HepG2 (cell line): Measurements from ENCODE around the gene ECSIT. TPM values are rescaled to one million over a fixed set of nuclear protein-coding genes. Genes with fewer than 3 reads are reported as not detected.

ENCODE experiments used
- AGO1 ChIP-seq: fragments of 200-400 bp; formaldehyde crosslinking; IDR thresholded peaks from 2 replicates; pipeline ENCODE4 v1.6.1; 2017; ENCODE audit warnings: mild to moderate bottlenecking, low read depth, low read length, moderate library complexity; ENCODE audit not compliant: poor library complexity, severe bottlenecking
- ATF7-NPFF ChIP-seq: sonication (generic); formaldehyde crosslinking; IDR thresholded peaks from 2 replicates; pipeline ENCODE4 v1.8.1; 2023; ENCODE audit warnings: mild to moderate bottlenecking, low read depth, missing genetic modification reagents, moderate library complexity
- CCAR2 ChIP-seq: fragments of 200-400 bp; formaldehyde crosslinking; optimal IDR thresholded peaks from 2 replicates; pipeline ENCODE3; 2018; ENCODE audit warnings: low read depth, mild to moderate bottlenecking, low read length, moderate library complexity
- HOXA5 ChIP-seq: sonication (generic); formaldehyde crosslinking; IDR thresholded peaks from 2 replicates; pipeline ENCODE4 v1.4.0; 2020; ENCODE audit warnings: missing genetic modification reagents
- POLR2AphosphoS2 ChIP-seq: IDR thresholded peaks from 2 replicates; pipeline ENCODE4 v1.6.1; 2011; ENCODE audit warnings: low read depth, low read length, improper control_type of control experiment
- POLR2G ChIP-seq: fragments of 200-400 bp; formaldehyde crosslinking; IDR thresholded peaks from 2 replicates; pipeline ENCODE4 v1.6.1; 2018; ENCODE audit warnings: mild to moderate bottlenecking, low read depth, low read length, moderate library complexity
- SRF ChIP-seq: IDR thresholded peaks from 2 replicates; pipeline ENCODE4 v1.6.1; 2011; ENCODE audit warnings: mild to moderate bottlenecking, low read depth, low read length, moderate library complexity
- ZFP41 ChIP-seq: sonication (generic); formaldehyde crosslinking; IDR thresholded peaks from 2 replicates; pipeline ENCODE4 v1.4.0; 2020; ENCODE audit warnings: mild to moderate bottlenecking, missing genetic modification reagents, borderline replicate concordance
- ZFX ChIP-seq: sonication (generic); formaldehyde crosslinking; IDR thresholded peaks from 2 replicates; pipeline ENCODE4 v1.4.0; 2020; ENCODE audit warnings: mild to moderate bottlenecking, low read depth, missing genetic modification reagents, moderate library complexity
- ZKSCAN8 ChIP-seq: IDR thresholded peaks from 2 replicates; pipeline ENCODE4 v1.6.1; 2016; ENCODE audit warnings: borderline replicate concordance, missing genetic modification reagents, missing compliant biosample characterization
- ZNF543 ChIP-seq: sonication (generic); formaldehyde crosslinking; IDR thresholded peaks from 2 replicates; pipeline ENCODE4 v1.4.0; 2020; ENCODE audit warnings: mild to moderate bottlenecking, missing genetic modification reagents
- polyA plus RNA-seq, 8 experiments: library from polyadenylated mRNA; depleted of rRNA in 3 of 8; stranded (reverse) in 7 of 8; unstranded in 1 of 8; fragments of >200 nt; fragmentation: Illumina TruSeq in 4 of 8; extraction: Trizol in 4 of 8; gene quantifications; 2 replicates each; pipeline versions ENCODE4 v1.2.1 to v1.2.3, GENCODE V29; 2011 to 2016; ENCODE audit warnings: low read depth in 4 of 8, missing spikeins in 1 of 8, mixed read lengths in 1 of 8; ENCODE audit not compliant: insufficient read depth in 1 of 8
- total RNA-seq, 5 experiments: library from RNA; depleted of rRNA; stranded (reverse); fragments of >200 nt; fragmentation: Illumina TruSeq; extraction: Trizol; gene quantifications; 2 replicates each; pipeline ENCODE4 v1.2.3, GENCODE V29; 2016; ENCODE audit warnings: low read depth in 1 of 5
- TF ChIP-seq, protein P1 (sequence below): IDR thresholded peaks from 2 replicates; pipeline ENCODE4 v1.6.1; 2016; ENCODE audit warnings: missing biosample characterization, missing genetic modification reagents, low read depth
- TF ChIP-seq, protein P2 (sequence below): sonication (generic); formaldehyde crosslinking; IDR thresholded peaks from 2 replicates; pipeline ENCODE4 v1.4.0; 2020; ENCODE audit warnings: mild to moderate bottlenecking, missing genetic modification reagents
- TF ChIP-seq, protein P3 (sequence below): sonication (generic); formaldehyde crosslinking; IDR thresholded peaks from 2 replicates; pipeline ENCODE4 v1.5.1; 2020; ENCODE audit warnings: missing genetic modification reagents, mild to moderate bottlenecking, borderline replicate concordance
- TF ChIP-seq, protein P4 (sequence below): sonication (generic); formaldehyde crosslinking; IDR thresholded peaks from 2 replicates; pipeline ENCODE4 v1.5.1; 2020; ENCODE audit warnings: mild to moderate bottlenecking, missing genetic modification reagents, moderate library complexity

ECSIT gene
- total and polyA plus RNA-seq, 2 of the 13 experiments (the other 11 are each of a cell fraction or from before 2014, with no cell fraction given), result 36.4 to 62.3 TPM

DNA sequence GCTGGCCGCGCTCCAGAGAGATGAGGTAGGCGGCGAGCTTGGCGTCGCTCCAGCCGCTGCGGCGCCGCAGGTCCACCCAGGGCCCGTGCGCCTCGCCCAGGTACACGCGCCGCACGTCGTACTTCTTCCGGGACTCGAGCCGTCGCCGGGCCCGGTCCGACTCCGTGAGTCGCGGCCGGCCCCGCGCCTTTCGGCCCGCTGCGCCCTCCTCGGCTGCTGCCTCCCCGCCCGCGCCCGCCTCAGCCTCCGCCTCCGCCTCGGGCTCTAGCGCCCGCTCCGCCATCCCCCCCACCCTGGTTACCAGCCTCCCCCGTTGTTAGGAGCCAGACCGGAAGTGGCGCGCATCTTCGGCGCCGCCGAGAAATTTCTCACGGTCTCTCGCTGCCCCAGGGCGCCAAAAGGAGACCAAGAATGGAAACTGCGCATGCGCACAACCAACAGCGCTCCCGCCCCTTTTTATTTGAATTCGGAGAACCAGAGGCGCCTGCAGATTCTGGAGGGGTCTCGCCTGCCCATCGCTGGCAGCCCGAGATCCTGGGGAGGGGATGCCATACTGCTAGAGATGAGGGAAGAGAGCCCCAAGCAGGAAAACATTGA is 23.3 kb downstream of the ECSIT start, which contains the start of gene ZNF653 (continued):
- TF ChIP-seq, protein P1, sequence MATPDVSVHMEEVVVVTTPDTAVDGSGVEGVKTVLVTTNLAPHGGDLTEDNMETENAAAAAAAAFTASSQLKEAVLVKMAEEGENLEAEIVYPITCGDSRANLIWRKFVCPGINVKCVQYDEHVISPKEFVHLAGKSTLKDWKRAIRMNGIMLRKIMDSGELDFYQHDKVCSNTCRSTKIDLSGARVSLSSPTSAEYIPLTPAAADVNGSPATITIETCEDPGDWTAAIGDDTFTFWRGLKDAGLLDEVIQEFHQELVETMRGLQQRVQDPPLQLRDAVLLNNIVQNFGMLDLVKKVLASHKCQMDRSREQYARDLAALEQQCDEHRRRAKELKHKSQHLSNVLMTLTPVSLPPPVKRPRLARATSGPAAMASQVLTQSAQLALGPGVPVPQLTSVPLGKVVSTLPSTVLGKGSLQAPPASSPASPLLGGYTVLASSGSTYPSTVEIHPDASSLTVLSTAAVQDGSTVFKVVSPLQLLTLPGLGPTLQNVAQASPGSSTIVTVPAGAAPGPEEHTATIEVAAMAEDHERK (CRISPR knock-in tag), result 0 out of 2 replicates have a peak, but pooled peaks have one; percentile 20
- TF ChIP-seq, protein P2, sequence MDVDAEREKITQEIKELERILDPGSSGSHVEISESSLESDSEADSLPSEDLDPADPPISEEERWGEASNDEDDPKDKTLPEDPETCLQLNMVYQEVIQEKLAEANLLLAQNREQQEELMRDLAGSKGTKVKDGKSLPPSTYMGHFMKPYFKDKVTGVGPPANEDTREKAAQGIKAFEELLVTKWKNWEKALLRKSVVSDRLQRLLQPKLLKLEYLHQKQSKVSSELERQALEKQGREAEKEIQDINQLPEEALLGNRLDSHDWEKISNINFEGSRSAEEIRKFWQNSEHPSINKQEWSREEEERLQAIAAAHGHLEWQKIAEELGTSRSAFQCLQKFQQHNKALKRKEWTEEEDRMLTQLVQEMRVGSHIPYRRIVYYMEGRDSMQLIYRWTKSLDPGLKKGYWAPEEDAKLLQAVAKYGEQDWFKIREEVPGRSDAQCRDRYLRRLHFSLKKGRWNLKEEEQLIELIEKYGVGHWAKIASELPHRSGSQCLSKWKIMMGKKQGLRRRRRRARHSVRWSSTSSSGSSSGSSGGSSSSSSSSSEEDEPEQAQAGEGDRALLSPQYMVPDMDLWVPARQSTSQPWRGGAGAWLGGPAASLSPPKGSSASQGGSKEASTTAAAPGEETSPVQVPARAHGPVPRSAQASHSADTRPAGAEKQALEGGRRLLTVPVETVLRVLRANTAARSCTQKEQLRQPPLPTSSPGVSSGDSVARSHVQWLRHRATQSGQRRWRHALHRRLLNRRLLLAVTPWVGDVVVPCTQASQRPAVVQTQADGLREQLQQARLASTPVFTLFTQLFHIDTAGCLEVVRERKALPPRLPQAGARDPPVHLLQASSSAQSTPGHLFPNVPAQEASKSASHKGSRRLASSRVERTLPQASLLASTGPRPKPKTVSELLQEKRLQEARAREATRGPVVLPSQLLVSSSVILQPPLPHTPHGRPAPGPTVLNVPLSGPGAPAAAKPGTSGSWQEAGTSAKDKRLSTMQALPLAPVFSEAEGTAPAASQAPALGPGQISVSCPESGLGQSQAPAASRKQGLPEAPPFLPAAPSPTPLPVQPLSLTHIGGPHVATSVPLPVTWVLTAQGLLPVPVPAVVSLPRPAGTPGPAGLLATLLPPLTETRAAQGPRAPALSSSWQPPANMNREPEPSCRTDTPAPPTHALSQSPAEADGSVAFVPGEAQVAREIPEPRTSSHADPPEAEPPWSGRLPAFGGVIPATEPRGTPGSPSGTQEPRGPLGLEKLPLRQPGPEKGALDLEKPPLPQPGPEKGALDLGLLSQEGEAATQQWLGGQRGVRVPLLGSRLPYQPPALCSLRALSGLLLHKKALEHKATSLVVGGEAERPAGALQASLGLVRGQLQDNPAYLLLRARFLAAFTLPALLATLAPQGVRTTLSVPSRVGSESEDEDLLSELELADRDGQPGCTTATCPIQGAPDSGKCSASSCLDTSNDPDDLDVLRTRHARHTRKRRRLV (CRISPR knock-in tag), result no peak
- TF ChIP-seq, protein P3, sequence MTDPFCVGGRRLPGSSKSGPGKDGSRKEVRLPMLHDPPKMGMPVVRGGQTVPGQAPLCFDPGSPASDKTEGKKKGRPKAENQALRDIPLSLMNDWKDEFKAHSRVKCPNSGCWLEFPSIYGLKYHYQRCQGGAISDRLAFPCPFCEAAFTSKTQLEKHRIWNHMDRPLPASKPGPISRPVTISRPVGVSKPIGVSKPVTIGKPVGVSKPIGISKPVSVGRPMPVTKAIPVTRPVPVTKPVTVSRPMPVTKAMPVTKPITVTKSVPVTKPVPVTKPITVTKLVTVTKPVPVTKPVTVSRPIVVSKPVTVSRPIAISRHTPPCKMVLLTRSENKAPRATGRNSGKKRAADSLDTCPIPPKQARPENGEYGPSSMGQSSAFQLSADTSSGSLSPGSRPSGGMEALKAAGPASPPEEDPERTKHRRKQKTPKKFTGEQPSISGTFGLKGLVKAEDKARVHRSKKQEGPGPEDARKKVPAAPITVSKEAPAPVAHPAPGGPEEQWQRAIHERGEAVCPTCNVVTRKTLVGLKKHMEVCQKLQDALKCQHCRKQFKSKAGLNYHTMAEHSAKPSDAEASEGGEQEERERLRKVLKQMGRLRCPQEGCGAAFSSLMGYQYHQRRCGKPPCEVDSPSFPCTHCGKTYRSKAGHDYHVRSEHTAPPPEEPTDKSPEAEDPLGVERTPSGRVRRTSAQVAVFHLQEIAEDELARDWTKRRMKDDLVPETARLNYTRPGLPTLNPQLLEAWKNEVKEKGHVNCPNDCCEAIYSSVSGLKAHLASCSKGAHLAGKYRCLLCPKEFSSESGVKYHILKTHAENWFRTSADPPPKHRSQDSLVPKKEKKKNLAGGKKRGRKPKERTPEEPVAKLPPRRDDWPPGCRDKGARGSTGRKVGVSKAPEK (CRISPR knock-in tag), result no peak
- no peak for TF ChIP-seq CCAR2
- TF ChIP-seq SRF, result 0 out of 2 replicates have a peak, but pooled peaks have one; percentile 20
- 0 out of 2 replicates have a peak, but pooled peaks have one; percentile 3 for TF ChIP-seq HOXA5 (CRISPR knock-in tag)
- TF ChIP-seq, protein P4, sequence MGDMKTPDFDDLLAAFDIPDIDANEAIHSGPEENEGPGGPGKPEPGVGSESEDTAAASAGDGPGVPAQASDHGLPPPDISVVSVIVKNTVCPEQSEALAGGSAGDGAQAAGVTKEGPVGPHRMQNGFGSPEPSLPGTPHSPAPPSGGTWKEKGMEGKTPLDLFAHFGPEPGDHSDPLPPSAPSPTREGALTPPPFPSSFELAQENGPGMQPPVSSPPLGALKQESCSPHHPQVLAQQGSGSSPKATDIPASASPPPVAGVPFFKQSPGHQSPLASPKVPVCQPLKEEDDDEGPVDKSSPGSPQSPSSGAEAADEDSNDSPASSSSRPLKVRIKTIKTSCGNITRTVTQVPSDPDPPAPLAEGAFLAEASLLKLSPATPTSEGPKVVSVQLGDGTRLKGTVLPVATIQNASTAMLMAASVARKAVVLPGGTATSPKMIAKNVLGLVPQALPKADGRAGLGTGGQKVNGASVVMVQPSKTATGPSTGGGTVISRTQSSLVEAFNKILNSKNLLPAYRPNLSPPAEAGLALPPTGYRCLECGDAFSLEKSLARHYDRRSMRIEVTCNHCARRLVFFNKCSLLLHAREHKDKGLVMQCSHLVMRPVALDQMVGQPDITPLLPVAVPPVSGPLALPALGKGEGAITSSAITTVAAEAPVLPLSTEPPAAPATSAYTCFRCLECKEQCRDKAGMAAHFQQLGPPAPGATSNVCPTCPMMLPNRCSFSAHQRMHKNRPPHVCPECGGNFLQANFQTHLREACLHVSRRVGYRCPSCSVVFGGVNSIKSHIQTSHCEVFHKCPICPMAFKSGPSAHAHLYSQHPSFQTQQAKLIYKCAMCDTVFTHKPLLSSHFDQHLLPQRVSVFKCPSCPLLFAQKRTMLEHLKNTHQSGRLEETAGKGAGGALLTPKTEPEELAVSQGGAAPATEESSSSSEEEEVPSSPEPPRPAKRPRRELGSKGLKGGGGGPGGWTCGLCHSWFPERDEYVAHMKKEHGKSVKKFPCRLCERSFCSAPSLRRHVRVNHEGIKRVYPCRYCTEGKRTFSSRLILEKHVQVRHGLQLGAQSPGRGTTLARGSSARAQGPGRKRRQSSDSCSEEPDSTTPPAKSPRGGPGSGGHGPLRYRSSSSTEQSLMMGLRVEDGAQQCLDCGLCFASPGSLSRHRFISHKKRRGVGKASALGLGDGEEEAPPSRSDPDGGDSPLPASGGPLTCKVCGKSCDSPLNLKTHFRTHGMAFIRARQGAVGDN, result peak; percentile 69
- 0 out of 2 replicates have a peak, but pooled peaks have one; percentile 68 for TF ChIP-seq POLR2AphosphoS2
- peak; percentile 81 for TF ChIP-seq POLR2G
- TF ChIP-seq ZNF543 (CRISPR knock-in tag), result peak; percentile 24; the same call in 1 of the 2 replicates
- no peak for TF ChIP-seq ZKSCAN8 (CRISPR knock-in tag)
- TF ChIP-seq ATF7-NPFF, result peak; percentile 91
- TF ChIP-seq ZFX (CRISPR knock-in tag), result peak; percentile 88
- peak; percentile 95 for TF ChIP-seq AGO1
- TF ChIP-seq ZFP41 (CRISPR knock-in tag), result no peak
